Liver (tissue), 9 donors: Measurements from ENCODE around the gene SLC7A6. TPM values are rescaled to one million over a fixed set of nuclear protein-coding genes. Genes with fewer than 3 reads are reported as not detected.

ENCODE experiments used
- DNase-seq: peaks from one replicate; pipeline ENCODE4 v3.0.0-alpha.2; 2017; ENCODE audit warnings: low spot score
- H3K27ac ChIP-seq, 2 donors: one replicate each; pipeline ENCODE4 v1.7.0; 2013; ENCODE audit warnings: inconsistent platforms in 2 of 2, low read length in 2 of 2, control low read depth in 1 of 2, low read depth in 1 of 2, mild to moderate bottlenecking in 1 of 2
- H3K27me3 ChIP-seq, 4 donors: one replicate each; pipeline versions ENCODE4 v1.6.1 to v1.7.0; 2013; ENCODE audit warnings: low read length in 3 of 4, inconsistent platforms in 1 of 4, mild to moderate bottlenecking in 1 of 4, moderate library complexity in 1 of 4; ENCODE audit not compliant: control insufficient read depth in 4 of 4, insufficient read depth in 4 of 4
- H3K36me3 ChIP-seq, 4 donors: one replicate each; pipeline versions ENCODE4 v1.6.1 to v1.7.0; 2013; ENCODE audit warnings: low read length in 3 of 4, mild to moderate bottlenecking in 3 of 4, low read depth in 1 of 4, moderate library complexity in 1 of 4; ENCODE audit not compliant: control insufficient read depth in 4 of 4, insufficient read depth in 3 of 4
- H3K4me1 ChIP-seq, 4 donors: one replicate each; pipeline versions ENCODE4 v1.6.1 to v1.7.0; 2013; ENCODE audit warnings: low read length in 3 of 4, mild to moderate bottlenecking in 3 of 4, moderate library complexity in 1 of 4; ENCODE audit not compliant: control insufficient read depth in 4 of 4, insufficient read depth in 4 of 4
- H3K4me3 ChIP-seq, 3 donors: one replicate each; pipeline versions ENCODE4 v1.6.1 to v1.7.0; 2013; ENCODE audit warnings: low read length in 3 of 3, control low read depth in 1 of 3, low read depth in 1 of 3, mild to moderate bottlenecking in 1 of 3
- H3K9ac ChIP-seq, 2 donors: one replicate each; pipeline ENCODE4 v1.7.0; 2013; ENCODE audit warnings: low read length in 2 of 2, mild to moderate bottlenecking in 2 of 2, moderate library complexity in 2 of 2, control low read depth in 1 of 2, low read depth in 1 of 2
- H3K9me3 ChIP-seq, 4 donors: one replicate each; pipeline versions ENCODE4 v1.6.1 to v1.7.0; 2013; ENCODE audit warnings: low read length in 3 of 4; ENCODE audit not compliant: control insufficient read depth in 4 of 4
- EGR1 ChIP-seq, 2 donors: IDR thresholded peaks; 2 replicates each; pipeline ENCODE4 v1.6.1; 2016 to 2018; ENCODE audit warnings: antibody characterized with exemption in 2 of 2, low read depth in 2 of 2
- FOXA1 ChIP-seq: IDR thresholded peaks from 2 replicates; pipeline ENCODE4 v1.6.1; 2016; ENCODE audit warnings: antibody characterized with exemption
- FOXA2 ChIP-seq: IDR thresholded peaks from 2 replicates; pipeline ENCODE4 v1.6.1; 2016; ENCODE audit warnings: antibody characterized with exemption
- GABPA ChIP-seq, 2 donors: IDR thresholded peaks in 1 of 2; conservative IDR thresholded peaks in 1 of 2; 2 replicates each; pipeline ENCODE4 v1.6.1; 2016; ENCODE audit warnings: antibody characterized with exemption in 2 of 2, mild to moderate bottlenecking in 1 of 2, moderate library complexity in 1 of 2
- HNF4A ChIP-seq, 2 donors: conservative IDR thresholded peaks; 2 replicates each; pipeline ENCODE4 v1.6.1; 2016; ENCODE audit warnings: antibody characterized with exemption in 2 of 2, mild to moderate bottlenecking in 2 of 2
- HNF4G ChIP-seq: IDR thresholded peaks from 2 replicates; pipeline ENCODE4 v1.6.1; 2016; ENCODE audit warnings: antibody characterized with exemption
- JUND ChIP-seq, 2 donors: IDR thresholded peaks; 2 replicates each; pipeline ENCODE4 v1.6.1; 2016; ENCODE audit warnings: antibody characterized with exemption in 2 of 2
- NR2F2 ChIP-seq: IDR thresholded peaks from 2 replicates; pipeline ENCODE4 v1.6.1; 2016; ENCODE audit warnings: antibody characterized with exemption
- RAD21 ChIP-seq, 2 donors: IDR thresholded peaks; 2 replicates each; pipeline ENCODE4 v1.6.1; 2016; ENCODE audit warnings: antibody characterized with exemption in 2 of 2, mild to moderate bottlenecking in 2 of 2
- RXRA ChIP-seq, 2 donors: IDR thresholded peaks; 2 replicates each; pipeline ENCODE4 v1.6.1; 2017 to 2018; ENCODE audit warnings: antibody characterized with exemption in 2 of 2, mild to moderate bottlenecking in 1 of 2
- SP1 ChIP-seq: IDR thresholded peaks from 2 replicates; pipeline ENCODE4 v1.6.1; 2018; ENCODE audit warnings: antibody characterized with exemption, mild to moderate bottlenecking
- TAF1 ChIP-seq: conservative IDR thresholded peaks from 2 replicates; pipeline ENCODE4 v1.6.1; 2016; ENCODE audit warnings: antibody characterized with exemption, mild to moderate bottlenecking
- YY1 ChIP-seq: IDR thresholded peaks from 2 replicates; pipeline ENCODE4 v1.6.1; 2016; ENCODE audit warnings: antibody characterized with exemption, mild to moderate bottlenecking
- WGBS: extraction: QIAGEN DNeasy Blood & Tissue Kit; methylation state at CpG from one replicate; pipeline ENCODE4 v1.1.7; 2013; 5-methylcytosine and 5-hydroxymethylcytosine counted together
- polyA plus RNA-seq, 2 donors: library from polyadenylated mRNA; stranded (reverse) in 1 of 2; unstranded in 1 of 2; fragments of 200-250 nt in 1 of 2; fragments of >200 nt in 1 of 2; fragmentation: Nextera tagmentation in 1 of 2; extraction: Ambion mirVana in 1 of 2; gene quantifications; one replicate each; pipeline versions ENCODE4 v1.2.1 to v1.2.3, GENCODE V29; 2013 to 2015
- total RNA-seq, 2 donors: library from RNA; depleted of rRNA; stranded (reverse); fragments of >200 nt; gene quantifications; one replicate each; pipeline ENCODE4 v1.2.3, GENCODE V29; 2014
- TF ChIP-seq, protein P1 (sequence below): IDR thresholded peaks from 2 replicates; pipeline ENCODE4 v1.6.1; 2016; ENCODE audit warnings: antibody characterized with exemption
- TF ChIP-seq, protein P2 (sequence below): IDR thresholded peaks from 2 replicates; pipeline ENCODE4 v1.6.1; 2016; ENCODE audit warnings: antibody characterized with exemption, mild to moderate bottlenecking
- TF ChIP-seq, protein P3 (sequence below): IDR thresholded peaks from 2 replicates; pipeline ENCODE4 v1.6.1; 2016; ENCODE audit warnings: antibody characterized with exemption
- TF ChIP-seq, protein P4 (sequence below): fragments of 150-350 bp; IDR thresholded peaks from 2 replicates; pipeline ENCODE4 v1.5.1; 2017; ENCODE audit warnings: improper control_type of control experiment, low read depth, low read length; ENCODE audit not compliant: missing input control
- TF ChIP-seq, protein P5 (sequence below): IDR thresholded peaks from 2 replicates; pipeline ENCODE4 v1.6.1; 2016; ENCODE audit warnings: antibody characterized with exemption
- donor health status: healthy.
- donor health status: healthy.
- donor health status: healthy.
- donor health status: healthy.
- donor health status: healthy.

Gene SLC7A6
- total and polyA plus RNA-seq, 4 donors: 1.2 to 4.9 (median 1.9) TPM

DNA sequence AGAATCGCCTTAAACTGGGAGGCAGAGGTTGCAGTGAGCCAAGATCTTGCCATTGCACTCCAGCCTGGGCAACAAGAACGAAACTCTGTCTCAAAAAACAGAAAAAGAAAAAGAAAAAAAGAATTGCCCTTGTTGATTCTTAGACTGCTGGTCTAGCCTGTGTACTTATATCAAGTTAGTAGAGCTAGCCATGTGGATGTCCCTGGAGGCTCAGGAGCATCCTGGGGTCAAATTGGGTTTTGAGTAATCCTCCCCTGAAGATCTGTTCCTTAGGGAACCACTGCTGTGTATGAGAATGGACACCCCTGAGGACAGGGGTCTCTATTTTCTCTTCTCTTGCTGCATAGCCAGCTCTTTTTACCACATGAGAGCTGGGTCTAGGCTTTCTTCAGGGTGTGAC, 24.9 kb downstream of the SLC7A6 start:
- WGBS: 96% methylated on average over 2 of the region's 2 CpGs
- H3K27me3 ChIP-seq: no peaks in the 10 kb centered on the region
- peak overlapping the region in 1 of 2 donors; percentile 10 for H3K27ac ChIP-seq
- TF ChIP-seq RAD21 (IDR thresholded peaks at IDR 0.05): no peak
- no peak for TF ChIP-seq SP1
- no peak for TF ChIP-seq YY1
- TF ChIP-seq, protein P1, sequence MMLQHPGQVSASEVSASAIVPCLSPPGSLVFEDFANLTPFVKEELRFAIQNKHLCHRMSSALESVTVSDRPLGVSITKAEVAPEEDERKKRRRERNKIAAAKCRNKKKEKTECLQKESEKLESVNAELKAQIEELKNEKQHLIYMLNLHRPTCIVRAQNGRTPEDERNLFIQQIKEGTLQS: no peak
- TF ChIP-seq HNF4G: no peak
- TF ChIP-seq HNF4A (conservative IDR thresholded peaks at IDR 0.05): no peak
- TF ChIP-seq EGR1 (IDR thresholded peaks at IDR 0.05; ENCODE audit: low read depth in 2 of 2): no peak
- TF ChIP-seq TAF1: no peak
- TF ChIP-seq, protein P2, sequence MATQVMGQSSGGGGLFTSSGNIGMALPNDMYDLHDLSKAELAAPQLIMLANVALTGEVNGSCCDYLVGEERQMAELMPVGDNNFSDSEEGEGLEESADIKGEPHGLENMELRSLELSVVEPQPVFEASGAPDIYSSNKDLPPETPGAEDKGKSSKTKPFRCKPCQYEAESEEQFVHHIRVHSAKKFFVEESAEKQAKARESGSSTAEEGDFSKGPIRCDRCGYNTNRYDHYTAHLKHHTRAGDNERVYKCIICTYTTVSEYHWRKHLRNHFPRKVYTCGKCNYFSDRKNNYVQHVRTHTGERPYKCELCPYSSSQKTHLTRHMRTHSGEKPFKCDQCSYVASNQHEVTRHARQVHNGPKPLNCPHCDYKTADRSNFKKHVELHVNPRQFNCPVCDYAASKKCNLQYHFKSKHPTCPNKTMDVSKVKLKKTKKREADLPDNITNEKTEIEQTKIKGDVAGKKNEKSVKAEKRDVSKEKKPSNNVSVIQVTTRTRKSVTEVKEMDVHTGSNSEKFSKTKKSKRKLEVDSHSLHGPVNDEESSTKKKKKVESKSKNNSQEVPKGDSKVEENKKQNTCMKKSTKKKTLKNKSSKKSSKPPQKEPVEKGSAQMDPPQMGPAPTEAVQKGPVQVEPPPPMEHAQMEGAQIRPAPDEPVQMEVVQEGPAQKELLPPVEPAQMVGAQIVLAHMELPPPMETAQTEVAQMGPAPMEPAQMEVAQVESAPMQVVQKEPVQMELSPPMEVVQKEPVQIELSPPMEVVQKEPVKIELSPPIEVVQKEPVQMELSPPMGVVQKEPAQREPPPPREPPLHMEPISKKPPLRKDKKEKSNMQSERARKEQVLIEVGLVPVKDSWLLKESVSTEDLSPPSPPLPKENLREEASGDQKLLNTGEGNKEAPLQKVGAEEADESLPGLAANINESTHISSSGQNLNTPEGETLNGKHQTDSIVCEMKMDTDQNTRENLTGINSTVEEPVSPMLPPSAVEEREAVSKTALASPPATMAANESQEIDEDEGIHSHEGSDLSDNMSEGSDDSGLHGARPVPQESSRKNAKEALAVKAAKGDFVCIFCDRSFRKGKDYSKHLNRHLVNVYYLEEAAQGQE: no peak
- no peak for TF ChIP-seq NR2F2
- no peak for TF ChIP-seq GABPA (IDR thresholded peaks at IDR 0.05 in 1 of 2, conservative IDR thresholded peaks at IDR 0.05 in 1 of 2)
- TF ChIP-seq, protein P3, sequence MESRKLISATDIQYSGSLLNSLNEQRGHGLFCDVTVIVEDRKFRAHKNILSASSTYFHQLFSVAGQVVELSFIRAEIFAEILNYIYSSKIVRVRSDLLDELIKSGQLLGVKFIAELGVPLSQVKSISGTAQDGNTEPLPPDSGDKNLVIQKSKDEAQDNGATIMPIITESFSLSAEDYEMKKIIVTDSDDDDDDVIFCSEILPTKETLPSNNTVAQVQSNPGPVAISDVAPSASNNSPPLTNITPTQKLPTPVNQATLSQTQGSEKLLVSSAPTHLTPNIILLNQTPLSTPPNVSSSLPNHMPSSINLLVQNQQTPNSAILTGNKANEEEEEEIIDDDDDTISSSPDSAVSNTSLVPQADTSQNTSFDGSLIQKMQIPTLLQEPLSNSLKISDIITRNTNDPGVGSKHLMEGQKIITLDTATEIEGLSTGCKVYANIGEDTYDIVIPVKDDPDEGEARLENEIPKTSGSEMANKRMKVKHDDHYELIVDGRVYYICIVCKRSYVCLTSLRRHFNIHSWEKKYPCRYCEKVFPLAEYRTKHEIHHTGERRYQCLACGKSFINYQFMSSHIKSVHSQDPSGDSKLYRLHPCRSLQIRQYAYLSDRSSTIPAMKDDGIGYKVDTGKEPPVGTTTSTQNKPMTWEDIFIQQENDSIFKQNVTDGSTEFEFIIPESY: no peak
- TF ChIP-seq, protein P4, sequence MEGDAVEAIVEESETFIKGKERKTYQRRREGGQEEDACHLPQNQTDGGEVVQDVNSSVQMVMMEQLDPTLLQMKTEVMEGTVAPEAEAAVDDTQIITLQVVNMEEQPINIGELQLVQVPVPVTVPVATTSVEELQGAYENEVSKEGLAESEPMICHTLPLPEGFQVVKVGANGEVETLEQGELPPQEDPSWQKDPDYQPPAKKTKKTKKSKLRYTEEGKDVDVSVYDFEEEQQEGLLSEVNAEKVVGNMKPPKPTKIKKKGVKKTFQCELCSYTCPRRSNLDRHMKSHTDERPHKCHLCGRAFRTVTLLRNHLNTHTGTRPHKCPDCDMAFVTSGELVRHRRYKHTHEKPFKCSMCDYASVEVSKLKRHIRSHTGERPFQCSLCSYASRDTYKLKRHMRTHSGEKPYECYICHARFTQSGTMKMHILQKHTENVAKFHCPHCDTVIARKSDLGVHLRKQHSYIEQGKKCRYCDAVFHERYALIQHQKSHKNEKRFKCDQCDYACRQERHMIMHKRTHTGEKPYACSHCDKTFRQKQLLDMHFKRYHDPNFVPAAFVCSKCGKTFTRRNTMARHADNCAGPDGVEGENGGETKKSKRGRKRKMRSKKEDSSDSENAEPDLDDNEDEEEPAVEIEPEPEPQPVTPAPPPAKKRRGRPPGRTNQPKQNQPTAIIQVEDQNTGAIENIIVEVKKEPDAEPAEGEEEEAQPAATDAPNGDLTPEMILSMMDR: no peak
- TF ChIP-seq, protein P5, sequence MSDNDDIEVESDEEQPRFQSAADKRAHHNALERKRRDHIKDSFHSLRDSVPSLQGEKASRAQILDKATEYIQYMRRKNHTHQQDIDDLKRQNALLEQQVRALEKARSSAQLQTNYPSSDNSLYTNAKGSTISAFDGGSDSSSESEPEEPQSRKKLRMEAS: no peak
- no peak for TF ChIP-seq JUND (IDR thresholded peaks at IDR 0.05)
- TF ChIP-seq FOXA2: no peak
- TF ChIP-seq RXRA (IDR thresholded peaks at IDR 0.05): no peak
- TF ChIP-seq FOXA1: no peak
- DNase-seq: no peak
- H3K4me1 ChIP-seq: peaks cover 0 to 3% (median 0%) of the 10 kb centered on the region in 4 donors
- no peak overlapping the region for H3K4me3 ChIP-seq
- H3K9ac ChIP-seq: no peak overlapping the region
- H3K36me3 ChIP-seq: no peaks in the 10 kb centered on the region
- H3K9me3 ChIP-seq: no peaks in the 10 kb centered on the region
